HG03175 (cell line): ENCODE data around the gene ADARB1.

Experiments used
- ATAC-seq: cut with Tn5 transposase; IDR thresholded peaks from one replicate; pipeline ENCODE4 v1.9.1; 2021; ENCODE audit warnings: mild to moderate bottlenecking, moderate library complexity; ENCODE audit not compliant: unreplicated experiment

The ADARB1 gene

GRCh38 chr21:45187646-45188045 is 113.3 kb downstream of the ADARB1 start:
- no peak for ATAC-seq

DNA sequence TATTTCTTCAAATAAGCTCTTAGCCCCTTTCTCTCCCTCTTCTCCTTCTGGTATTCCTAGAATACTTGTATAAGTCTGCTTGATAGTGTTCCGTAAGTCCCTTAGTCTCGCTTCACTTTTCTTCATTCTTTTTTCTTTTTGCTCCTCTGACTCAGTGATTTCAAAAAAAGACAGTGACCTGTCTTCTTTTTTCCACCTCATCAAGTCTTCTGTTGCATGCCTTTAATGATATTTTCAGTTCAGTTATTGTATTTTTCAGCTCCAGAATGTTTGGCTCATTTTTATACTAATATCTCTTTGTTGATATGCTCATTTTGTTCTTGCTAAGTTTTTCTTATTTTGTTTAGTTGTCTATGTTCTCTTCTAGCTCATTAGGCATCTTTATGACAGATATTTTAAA is 115.6 kb downstream of the ADARB1 start:
- no peak for ATAC-seq

GRCh38 chr21:45192332-45192731 is 118.0 kb downstream of the ADARB1 start:
- no peak for ATAC-seq

DNA sequence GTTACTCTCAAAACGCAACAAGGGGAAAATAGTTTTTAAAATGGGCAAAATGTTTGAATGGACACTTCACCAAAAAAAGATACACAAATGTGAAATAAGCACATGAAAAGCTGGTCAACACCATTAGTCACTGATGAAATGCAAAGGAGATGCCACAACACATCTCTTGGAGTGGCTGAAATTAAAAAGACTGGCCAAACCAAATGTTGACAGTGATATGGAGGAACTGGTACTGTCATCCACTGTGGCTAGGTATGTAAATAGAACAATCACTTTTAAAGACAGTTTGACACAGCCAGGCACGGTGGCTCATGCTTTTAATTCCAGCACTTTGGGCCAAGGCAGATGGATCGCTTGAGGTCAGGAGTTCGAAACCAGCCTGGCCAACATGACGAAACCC is 122.2 kb downstream of the ADARB1 start:
- ATAC-seq = no peak

- no peak for ATAC-seq
These were observed 124.8 kb downstream of the ADARB1 start for GRCh38 chr21:45199201-45199600.

DNA sequence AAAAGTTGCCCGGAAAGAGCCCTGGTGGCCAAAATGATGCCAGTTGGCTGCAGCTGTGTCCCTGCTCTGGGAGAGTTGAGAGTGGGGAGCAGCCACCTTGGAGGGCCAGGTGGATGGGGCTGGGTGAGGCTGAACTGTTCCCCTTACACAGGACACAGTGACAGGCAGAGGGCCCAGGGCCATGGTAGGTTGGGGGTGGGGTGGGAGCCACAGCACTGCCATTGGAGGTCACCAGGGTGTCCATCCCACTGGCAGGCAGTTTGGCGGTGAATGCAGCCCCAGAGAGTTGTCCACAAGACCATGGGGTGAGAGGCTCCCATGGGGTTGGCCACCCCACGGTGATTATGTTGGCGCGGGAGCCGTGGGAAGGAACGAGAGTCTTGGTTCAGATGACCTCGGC is 125.7 kb downstream of the ADARB1 start:
- no peak for ATAC-seq

- no peak for ATAC-seq
These were observed 126.4 kb downstream of the ADARB1 start for GRCh38 chr21:45200581-45201296.

DNA sequence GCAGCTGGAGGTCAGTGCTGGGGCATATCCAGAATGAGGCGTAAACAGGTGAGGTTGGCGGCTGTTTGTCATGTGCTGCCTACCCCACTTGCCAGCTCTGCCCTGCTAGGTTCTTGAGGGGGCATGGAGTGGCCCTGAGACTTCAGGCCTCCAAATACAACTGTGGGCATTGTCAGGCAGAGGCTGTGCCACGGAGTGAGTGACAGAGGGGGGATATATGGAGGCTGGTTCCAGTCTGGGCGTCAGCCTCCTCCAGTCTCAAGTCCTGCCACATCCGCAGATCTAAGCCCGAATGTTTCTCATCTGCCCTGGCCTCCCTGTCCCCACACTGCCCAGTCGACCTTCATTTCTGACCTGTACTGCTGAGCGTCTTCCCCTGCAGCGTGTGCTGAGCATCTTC is 128.0 kb downstream of the ADARB1 start:
- no peak for ATAC-seq

GRCh38 chr21:45202889-45203288 is 128.5 kb downstream of the ADARB1 start:
- no peak for ATAC-seq

- no peak for ATAC-seq
These were observed 129.6 kb downstream of the ADARB1 start for GRCh38 chr21:45203983-45204382.

DNA sequence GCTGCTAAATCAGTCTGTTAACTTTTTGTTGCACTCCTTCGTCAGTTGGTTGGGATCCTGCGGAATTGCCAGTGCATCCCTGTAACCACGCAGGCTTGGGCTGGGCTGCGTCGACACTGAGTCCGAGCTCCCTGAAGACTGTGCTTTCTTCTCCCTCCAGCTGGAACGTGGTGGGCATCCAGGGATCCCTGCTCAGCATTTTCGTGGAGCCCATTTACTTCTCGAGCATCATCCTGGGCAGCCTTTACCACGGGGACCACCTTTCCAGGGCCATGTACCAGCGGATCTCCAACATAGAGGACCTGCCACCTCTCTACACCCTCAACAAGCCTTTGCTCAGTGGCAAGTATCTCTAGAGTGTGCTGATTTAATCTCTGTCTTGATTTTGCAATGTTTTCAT is 130.0 kb downstream of the ADARB1 start:
- no peak for ATAC-seq

DNA sequence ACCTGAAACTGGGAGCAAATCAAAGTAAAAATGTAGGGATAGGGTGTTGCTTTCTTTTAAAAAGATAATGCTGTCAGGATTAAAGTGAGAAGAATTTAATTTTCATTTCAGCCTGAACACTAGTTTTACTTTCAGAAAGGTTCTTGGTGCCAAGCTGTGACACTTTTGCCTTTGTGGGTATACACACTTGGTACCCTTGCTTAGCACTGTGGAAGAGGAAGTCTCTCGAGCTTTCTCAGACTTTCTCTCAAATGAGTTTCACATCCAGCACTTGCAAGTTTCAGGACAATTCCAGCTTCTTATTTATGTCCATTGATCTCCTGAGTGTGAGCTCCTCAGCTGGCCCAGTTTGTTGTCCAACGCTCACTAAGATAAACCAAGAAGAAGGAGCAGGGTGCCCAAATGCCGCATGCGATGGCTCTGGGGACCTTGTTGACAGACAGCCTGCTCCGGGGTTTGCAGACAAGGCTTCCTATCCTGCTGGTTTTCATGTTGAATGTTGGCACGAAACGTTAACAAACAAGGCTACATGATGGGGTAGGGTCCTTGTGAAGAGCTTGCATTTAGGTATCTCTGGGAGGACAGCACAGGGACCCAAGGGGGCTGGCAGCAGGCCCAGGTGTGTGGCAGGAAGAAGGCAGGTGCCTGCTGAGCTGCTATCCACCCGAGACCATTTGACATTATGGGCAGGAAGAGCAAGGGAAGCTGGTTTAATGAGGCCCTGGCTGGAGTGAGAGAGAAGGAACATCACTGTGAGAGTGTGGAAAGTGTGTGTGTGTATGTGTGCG is 133.7 kb downstream of the ADARB1 start:
- ATAC-seq = no peak

GRCh38 chr21:45208627-45208951 is 134.2 kb downstream of the ADARB1 start:
- ATAC-seq = no peak

DNA sequence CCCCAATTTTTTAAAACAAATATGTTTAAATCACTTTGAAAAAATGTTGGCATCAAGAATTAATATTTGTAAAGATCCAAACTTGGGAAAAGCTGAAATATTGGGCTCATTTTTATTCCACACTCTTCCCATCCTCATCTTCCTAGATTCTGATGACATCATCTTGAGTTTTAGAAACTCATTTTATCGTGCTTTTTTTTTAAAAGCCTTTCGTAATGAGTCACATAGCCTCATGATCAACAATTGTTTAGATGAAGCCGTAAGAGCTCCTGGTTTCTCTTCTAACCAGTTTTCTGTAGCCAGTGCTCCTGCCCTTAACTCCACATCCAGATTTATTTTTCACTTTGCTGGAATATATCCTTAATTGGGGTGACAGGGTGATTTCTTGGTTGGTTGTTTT is 134.7 kb downstream of the ADARB1 start:
- no peak for ATAC-seq

- ATAC-seq = no peak
These were observed 135.4 kb downstream of the ADARB1 start for GRCh38 chr21:45209685-45210284.

GRCh38 chr21:45210461-45210983 is 136.1 kb downstream of the ADARB1 start:
- ATAC-seq = no peak

DNA sequence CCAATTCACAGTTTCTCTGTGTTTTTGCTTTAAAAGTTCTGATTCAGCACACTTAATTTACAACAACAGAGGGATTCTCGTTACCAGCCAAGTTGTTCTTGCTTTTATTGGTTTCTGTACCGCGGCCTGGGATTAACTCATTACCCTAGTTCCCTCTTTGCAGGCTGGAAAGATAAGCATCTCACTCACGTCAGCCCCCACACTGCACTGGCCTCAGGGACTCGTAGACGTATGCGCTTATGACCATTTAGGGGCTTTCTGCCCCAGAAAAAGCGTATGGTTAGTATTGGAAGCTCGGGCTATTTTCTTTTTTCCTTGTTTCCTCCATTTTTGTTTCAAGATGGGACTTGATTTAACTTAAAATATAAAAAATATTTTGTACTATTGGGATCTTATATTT is 137.3 kb downstream of the ADARB1 start:
- no peak for ATAC-seq

DNA sequence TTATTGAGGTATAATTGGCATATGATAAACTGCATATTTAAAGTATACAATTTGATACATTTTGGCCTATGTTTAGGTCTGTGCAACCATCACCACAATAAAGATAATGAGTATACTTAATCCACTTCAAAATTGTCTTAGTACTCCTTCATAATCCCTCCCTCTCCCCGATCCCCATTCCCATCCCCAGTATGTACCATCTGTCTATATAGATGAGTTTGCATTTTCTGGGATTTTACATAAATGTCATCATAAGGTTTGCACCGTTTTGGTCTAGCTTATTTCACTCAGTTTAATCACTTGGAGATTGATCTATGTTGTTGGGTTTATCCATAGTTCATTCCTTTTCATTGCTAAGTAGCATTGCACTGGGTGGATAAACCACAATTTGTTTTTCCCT is 139.0 kb downstream of the ADARB1 start:
- no peak for ATAC-seq

- no peak for ATAC-seq
These were observed 140.8 kb downstream of the ADARB1 start for GRCh38 chr21:45215213-45215612.

GRCh38 chr21:45217010-45217409 is 142.6 kb downstream of the ADARB1 start:
- ATAC-seq = no peak

- ATAC-seq = no peak
These were observed 145.1 kb downstream of the ADARB1 start for GRCh38 chr21:45219517-45219916.

- no peak for ATAC-seq
These were observed 145.7 kb downstream of the ADARB1 start for GRCh38 chr21:45220071-45220481.
